ENCODE measurements around the gene ZMAT5. TPM values are rescaled to one million over a fixed set of nuclear protein-coding genes. Genes with fewer than 3 reads are reported as not detected.
A peak's percentile ranks its signal among the peaks of the same experiment; 100 is the strongest.

The ZMAT5 gene
- total RNA-seq, 2 experiments from 2014 or later: 19.2 to 25.1 TPM

DNA sequence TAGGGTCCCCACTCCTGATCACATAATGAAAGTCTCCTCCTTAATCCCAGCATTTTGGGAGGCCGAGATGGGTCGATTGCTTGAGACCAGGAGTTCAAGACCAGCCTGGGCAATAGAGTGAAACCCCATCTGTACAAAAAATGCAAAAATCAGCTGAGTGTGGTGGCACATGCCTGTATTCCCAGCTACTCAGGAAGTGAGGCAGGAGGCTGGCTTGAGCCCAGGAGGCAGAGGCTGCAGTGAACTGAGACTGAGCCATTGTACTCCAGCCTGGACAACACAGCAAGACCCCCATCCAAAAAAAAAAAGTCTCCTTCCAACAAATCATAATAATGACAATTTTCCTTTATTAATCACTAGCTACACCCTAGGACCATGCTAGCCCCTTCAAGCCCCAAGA, 15.1 kb downstream of the ZMAT5 start:
- CTCF ChIA-PET: interaction anchor here (0.8 to 1.2 kb wide), 2 partner anchors 21 to 471 kb away, joined by 3 to 4 read pairs; no protein-coding TSS in a partner anchor
- H3K4me1 Mint-ChIP-seq: peaks cover 6% of the 10 kb centered on the region
- intact Hi-C loops (cut with DNase I, micrococcal nuclease): no loop called here
- DNase-seq: no peak
- H3K36me3 Mint-ChIP-seq (ENCODE audit: low read depth): peaks cover 12% of the 10 kb centered on the region
- POLR2A ChIA-PET: interaction anchor here (0.7 kb wide), 1 partner anchor 585 kb away, joined by 11 read pairs; no protein-coding TSS in a partner anchor
- peak overlapping the region; percentile 42 for H3K27ac Mint-ChIP-seq
- no peak overlapping the region for H3K4me3 Mint-ChIP-seq
- no peak for ATAC-seq
- no peaks in the 10 kb centered on the region for H3K27me3 Mint-ChIP-seq
- H3K9me3 Mint-ChIP-seq (ENCODE audit: low read depth): no peaks in the 10 kb centered on the region

DNA sequence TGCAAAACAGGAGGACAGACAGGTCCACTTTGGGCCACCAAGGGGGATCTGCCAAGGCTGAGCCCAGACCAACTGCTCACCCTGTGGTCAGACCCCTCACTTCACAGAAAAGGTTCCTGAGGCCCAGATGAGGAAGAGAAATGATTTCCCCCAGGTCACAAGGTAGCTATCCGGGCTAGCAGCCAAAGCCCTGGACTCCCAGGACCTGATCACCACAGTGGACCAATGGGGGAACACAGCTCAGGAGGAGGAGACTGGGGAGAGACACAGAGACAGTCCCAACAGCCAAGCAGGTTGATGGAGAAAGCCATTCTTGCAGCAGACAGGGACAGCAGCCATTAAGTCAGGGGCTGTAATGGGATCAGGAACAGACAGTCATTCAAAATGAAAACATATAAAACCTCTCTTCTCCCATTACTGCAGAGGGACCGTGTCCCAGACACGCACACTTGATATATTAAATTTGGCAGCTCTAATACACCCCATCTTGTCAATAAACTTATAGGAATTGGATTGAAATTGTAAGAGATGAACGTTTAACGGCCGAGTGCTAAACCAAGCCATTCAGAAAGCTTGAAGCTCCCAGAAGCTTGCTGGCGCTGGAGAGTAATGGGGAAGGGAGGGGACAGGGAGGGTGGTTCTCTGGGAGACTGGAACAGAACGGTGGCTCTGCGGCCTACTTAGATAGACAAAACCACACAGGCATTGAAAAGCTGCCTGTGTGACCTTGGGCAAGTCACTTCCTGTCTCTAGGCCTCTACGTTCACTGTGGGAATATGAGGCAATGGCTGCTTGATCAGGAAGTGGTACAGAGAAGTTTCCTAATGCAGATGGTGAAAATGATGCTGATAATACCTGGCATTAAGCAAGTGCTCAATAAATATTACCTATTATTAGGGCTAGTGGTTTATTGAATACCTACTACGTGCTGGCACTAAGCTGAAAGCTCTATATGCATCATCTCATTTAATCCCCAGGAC, 16.0 kb downstream of the ZMAT5 start:
- CTCF ChIA-PET: interaction anchor here (0.8 to 1.0 kb wide), 2 partner anchors 254 to 472 kb away, joined by 3 to 4 read pairs; no protein-coding TSS in a partner anchor

DNA sequence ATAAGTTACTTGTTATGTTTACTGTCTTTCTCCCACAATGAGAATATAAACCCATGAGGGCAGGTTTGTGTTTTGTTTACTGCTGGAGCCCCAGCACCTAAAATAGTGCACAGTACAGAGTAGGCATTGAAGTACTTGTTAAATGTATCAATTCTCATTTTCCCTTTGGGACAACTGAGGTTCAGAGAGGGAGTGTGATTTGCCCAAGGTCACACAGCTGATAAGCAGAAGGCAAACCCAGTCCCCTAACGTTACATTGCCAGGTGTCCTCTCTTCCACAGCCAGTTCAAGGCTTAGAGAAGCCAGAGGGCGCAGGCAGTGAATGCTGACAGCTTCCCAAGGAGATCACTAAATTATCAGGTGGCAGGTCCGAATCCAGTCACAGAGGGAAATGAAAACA, 16.8 kb downstream of the ZMAT5 start:
- ChIA-PET POLR2A (no interaction called here), CTCF (no interaction called here)
- ATAC-seq (no peak), DNase-seq (no peak)
- Mint-ChIP-seq H3K9me3 (ENCODE audit: low read depth) (no peaks in the 10 kb centered on the region), H3K36me3 (ENCODE audit: low read depth) (peaks cover 14% of the 10 kb centered on the region), H3K27ac (no peak overlapping the region), H3K4me1 (peaks cover 6% of the 10 kb centered on the region), H3K4me3 (no peak overlapping the region), H3K27me3 (no peaks in the 10 kb centered on the region)
- intact Hi-C loops (cut with DNase I, micrococcal nuclease): no loop called here

More for the DNA sequence above, 16.0 kb downstream of the ZMAT5 start:
- Mint-ChIP-seq H3K9me3 (ENCODE audit: low read depth) (no peaks in the 10 kb centered on the region), H3K4me1 (peaks cover 6% of the 10 kb centered on the region), H3K36me3 (ENCODE audit: low read depth) (peaks cover 12% of the 10 kb centered on the region), H3K4me3 (no peak overlapping the region), H3K27ac (peak overlapping the region; percentile 73), H3K27me3 (no peaks in the 10 kb centered on the region)
- ATAC-seq: peak; percentile 74
- intact Hi-C loops (cut with DNase I, micrococcal nuclease): no loop called here
- POLR2A ChIA-PET: no interaction called here
- DNase-seq: peak; percentile 34

DNA sequence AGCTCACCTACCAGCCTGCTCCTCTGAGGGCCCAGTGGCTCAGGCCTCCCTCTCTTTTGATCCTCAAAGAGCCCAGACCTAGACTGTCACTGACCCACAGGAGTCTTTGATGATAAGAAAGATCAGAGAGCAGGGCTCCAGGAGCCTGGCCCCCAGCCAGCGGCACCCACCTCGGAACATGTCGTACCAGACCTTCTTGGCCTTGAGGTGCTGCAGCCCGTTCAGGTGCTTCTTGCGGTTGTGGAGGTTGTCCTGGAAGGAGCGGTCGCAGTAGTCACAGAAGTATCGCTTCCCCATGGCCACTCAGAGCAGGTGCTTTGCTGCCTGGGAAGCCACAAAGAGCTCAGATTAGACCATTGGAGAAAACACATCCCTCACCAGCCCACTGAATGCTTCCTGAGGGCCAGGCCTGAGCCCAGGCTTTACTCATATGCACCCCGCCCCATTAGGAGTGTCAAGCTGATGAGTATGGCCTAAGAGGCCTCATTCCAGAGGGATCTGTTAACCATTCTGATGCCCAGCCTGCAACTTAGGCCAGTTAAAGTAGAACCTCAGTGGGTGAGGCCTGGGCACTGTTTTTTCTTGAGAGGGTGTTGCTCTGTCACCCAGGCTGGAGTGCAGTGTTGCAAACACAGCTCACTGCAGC, 18.4 kb downstream of the ZMAT5 start:
- Mint-ChIP-seq H3K4me3 (no peak overlapping the region), H3K27me3 (no peaks in the 10 kb centered on the region), H3K36me3 (ENCODE audit: low read depth) (peaks cover 14% of the 10 kb centered on the region), H3K9me3 (ENCODE audit: low read depth) (no peaks in the 10 kb centered on the region), H3K27ac (no peak overlapping the region), H3K4me1 (peaks cover 6% of the 10 kb centered on the region)
- ATAC-seq (no peak), DNase-seq (no peak)
- ChIA-PET CTCF (interaction anchor here (0.6 kb wide), 1 partner anchor 17 kb away, joined by 3 read pairs; no protein-coding TSS in a partner anchor), POLR2A (no interaction called here)
- intact Hi-C loops (cut with DNase I, micrococcal nuclease): no loop called here

DNA sequence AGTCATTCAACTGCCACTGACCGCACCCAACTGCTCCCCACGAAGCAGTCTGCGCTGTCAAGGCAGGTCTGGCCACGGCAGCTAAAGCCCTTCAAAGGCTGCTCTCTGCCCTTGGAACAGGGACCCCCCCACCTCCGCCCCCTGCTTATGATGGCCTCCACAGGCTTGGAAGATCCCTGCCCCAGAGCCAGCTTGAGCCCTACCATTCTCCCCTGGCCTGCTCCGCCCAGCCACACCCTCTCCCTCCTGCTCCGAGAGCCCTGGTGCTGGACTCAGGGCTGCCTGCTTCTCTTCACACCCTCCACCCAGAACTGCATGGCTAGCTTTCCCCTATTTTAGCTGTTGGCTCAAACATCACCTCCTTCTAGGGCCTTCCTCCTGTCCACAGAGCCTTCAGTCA, 19.0 kb downstream of the ZMAT5 start:
- ChIA-PET CTCF (interaction anchor here (0.6 kb wide), 1 partner anchor 17 kb away, joined by 3 read pairs; no protein-coding TSS in a partner anchor), POLR2A (no interaction called here)
- intact Hi-C loops (cut with DNase I, micrococcal nuclease): no loop called here
- H3K36me3 Mint-ChIP-seq (ENCODE audit: low read depth): peaks cover 14% of the 10 kb centered on the region
- H3K4me3 Mint-ChIP-seq: no peak overlapping the region
- no peaks in the 10 kb centered on the region for H3K9me3 Mint-ChIP-seq (ENCODE audit: low read depth)
- ATAC-seq: no peak
- no peak for DNase-seq
- no peaks in the 10 kb centered on the region for H3K27me3 Mint-ChIP-seq
- peaks cover 6% of the 10 kb centered on the region for H3K4me1 Mint-ChIP-seq
- H3K27ac Mint-ChIP-seq: no peak overlapping the region

DNA sequence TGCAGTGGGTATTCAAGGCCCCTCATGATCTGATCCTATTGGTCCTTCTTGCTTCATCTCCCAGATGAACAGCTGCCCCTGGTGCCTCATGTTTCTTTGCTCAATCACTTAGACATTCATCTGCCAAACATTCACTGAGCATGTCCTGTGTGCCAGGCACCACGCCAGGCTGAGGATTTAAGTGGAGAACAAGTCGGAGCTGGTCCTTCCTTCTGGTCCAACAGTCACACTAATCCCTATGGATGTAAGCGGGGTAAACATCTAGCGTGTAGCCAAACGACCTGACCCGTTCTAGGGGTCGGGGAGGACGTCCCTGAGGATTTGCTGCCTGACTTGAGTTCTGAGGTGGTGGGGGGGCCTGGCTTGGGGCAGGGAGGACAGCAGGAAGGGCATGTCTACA, 21.9 kb downstream of the ZMAT5 start:
- Mint-ChIP-seq H3K27ac (no peak overlapping the region), H3K36me3 (ENCODE audit: low read depth) (peaks cover 8% of the 10 kb centered on the region), H3K4me1 (no peaks in the 10 kb centered on the region), H3K4me3 (no peak overlapping the region), H3K9me3 (ENCODE audit: low read depth) (no peaks in the 10 kb centered on the region), H3K27me3 (no peaks in the 10 kb centered on the region)
- CTCF ChIA-PET: interaction anchor here (1.6 kb wide), 1 partner anchor 31 kb away, joined by 3 read pairs; no protein-coding TSS in a partner anchor
- POLR2A ChIA-PET: no interaction called here
- intact Hi-C loops (cut with DNase I, micrococcal nuclease): no loop called here
- DNase-seq (no peak), ATAC-seq (no peak)

DNA sequence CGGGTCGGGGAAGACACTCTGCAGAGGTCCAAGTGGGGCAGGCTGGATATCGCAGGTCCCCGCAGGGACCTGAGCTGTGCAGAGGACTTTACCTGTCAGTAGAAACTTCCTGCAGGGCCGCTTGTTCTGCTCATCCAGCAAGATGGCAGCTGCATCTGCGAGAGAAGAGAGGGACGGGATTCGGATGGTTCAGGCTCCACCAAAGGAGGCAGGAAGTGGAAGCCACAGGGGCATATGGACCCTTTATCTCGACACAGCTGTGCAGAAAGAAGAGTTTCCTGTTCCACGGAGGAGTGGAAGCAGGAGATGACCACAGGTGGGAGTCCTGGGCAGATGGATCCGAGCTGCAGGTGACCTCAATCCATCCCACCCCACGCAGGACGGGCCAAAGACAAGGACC, 24.5 kb downstream of the ZMAT5 start:
- POLR2A ChIA-PET: no interaction called here
- Mint-ChIP-seq H3K27ac (no peak overlapping the region), H3K4me1 (no peaks in the 10 kb centered on the region), H3K4me3 (no peak overlapping the region), H3K9me3 (ENCODE audit: low read depth) (no peaks in the 10 kb centered on the region), H3K36me3 (ENCODE audit: low read depth) (peaks cover 5% of the 10 kb centered on the region), H3K27me3 (no peaks in the 10 kb centered on the region)
- intact Hi-C loops (cut with DNase I, micrococcal nuclease): no loop called here
- no peak for DNase-seq
- CTCF ChIA-PET: interaction anchor here (0.6 kb wide), 2 partner anchors 42 to 575 kb away, joined by 3 read pairs; no protein-coding TSS in a partner anchor
- ATAC-seq: no peak

DNA sequence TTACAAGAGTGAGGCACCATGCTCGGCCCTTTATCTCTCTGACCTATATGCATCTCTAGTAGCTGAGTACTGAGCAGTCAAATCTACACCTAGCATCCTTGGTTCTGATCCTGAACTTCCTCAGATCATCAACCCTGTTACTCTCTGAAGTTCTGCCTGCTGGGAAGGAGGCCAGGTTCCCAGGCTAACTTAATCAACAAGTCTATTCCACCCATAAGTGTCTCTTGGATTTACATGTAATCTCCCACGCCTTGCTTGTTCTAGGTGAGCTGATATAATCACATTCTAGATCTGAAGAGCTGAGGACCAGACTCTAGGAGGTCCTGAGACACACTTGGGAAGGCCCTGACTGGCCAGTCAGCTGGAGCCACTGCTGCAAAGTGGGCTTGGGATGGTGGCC, 24.9 kb downstream of the ZMAT5 start:
- Mint-ChIP-seq H3K27ac (no peak overlapping the region), H3K36me3 (ENCODE audit: low read depth) (peaks cover 5% of the 10 kb centered on the region), H3K27me3 (no peaks in the 10 kb centered on the region), H3K4me1 (no peaks in the 10 kb centered on the region), H3K9me3 (ENCODE audit: low read depth) (no peaks in the 10 kb centered on the region), H3K4me3 (no peak overlapping the region)
- ChIA-PET CTCF (interaction anchor here (0.6 kb wide), 4 partner anchors 41 to 575 kb away, joined by 3 read pairs; no protein-coding TSS in a partner anchor), POLR2A (no interaction called here)
- DNase-seq (no peak), ATAC-seq (no peak)
- intact Hi-C loops (cut with DNase I, micrococcal nuclease): no loop called here

DNA sequence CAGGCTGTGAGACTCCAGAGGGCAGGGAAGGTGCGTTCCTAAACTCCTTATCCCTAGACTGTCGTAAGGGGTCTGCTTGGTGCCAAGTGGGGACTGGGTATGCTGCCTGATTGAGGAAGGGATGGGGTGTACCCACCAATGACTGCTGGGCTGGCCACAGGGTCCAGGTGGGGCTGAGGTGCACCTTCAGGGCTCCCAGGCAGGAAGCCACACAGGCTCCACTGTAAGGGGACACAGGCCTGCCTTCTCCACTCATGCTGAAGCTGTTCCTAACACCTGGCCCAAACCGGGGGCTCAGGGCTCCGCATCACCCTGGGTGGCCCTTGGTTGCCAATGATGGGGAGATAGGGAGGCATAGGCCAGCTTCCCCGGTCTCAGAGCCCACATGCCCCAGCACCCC, 26.6 kb downstream of the ZMAT5 start:
- H3K36me3 Mint-ChIP-seq (ENCODE audit: low read depth): peaks cover 3% of the 10 kb centered on the region
- no peaks in the 10 kb centered on the region for H3K4me1 Mint-ChIP-seq
- CTCF ChIA-PET: no interaction called here
- H3K4me3 Mint-ChIP-seq: no peak overlapping the region
- no peak overlapping the region for H3K27ac Mint-ChIP-seq
- intact Hi-C loops (cut with DNase I, micrococcal nuclease): no loop called here
- POLR2A ChIA-PET: no interaction called here
- H3K9me3 Mint-ChIP-seq (ENCODE audit: low read depth): no peaks in the 10 kb centered on the region
- DNase-seq (no peak), ATAC-seq (no peak)
- H3K27me3 Mint-ChIP-seq: no peaks in the 10 kb centered on the region

DNA sequence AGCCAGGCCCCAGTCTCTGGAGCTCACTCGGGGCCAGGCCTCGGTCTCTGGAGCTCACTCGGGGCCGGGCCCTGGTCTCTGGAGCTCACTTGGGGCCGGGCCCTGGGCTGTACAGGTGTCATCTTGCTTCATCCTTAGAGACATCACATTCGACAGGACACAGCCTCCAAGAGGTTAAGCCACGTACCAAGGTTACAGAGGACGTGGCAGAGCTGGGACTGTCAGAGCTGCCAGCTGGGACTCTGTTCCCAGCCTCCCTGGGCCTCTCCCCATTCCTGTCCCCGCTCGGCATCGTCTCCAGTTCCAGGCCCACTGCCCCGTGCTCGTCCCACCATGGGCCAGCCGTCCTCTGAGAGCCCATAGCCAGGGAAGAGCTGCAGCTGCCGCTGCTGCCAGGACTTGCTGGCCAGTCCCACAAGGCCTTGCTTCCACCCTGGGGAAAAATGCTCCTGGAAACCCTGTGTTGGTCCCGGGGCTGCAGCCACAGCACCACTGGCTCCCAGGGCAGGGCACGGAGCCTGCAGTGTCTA, 27.4 kb downstream of the ZMAT5 start:
- intact Hi-C loops (cut with DNase I, micrococcal nuclease): no loop called here

DNA sequence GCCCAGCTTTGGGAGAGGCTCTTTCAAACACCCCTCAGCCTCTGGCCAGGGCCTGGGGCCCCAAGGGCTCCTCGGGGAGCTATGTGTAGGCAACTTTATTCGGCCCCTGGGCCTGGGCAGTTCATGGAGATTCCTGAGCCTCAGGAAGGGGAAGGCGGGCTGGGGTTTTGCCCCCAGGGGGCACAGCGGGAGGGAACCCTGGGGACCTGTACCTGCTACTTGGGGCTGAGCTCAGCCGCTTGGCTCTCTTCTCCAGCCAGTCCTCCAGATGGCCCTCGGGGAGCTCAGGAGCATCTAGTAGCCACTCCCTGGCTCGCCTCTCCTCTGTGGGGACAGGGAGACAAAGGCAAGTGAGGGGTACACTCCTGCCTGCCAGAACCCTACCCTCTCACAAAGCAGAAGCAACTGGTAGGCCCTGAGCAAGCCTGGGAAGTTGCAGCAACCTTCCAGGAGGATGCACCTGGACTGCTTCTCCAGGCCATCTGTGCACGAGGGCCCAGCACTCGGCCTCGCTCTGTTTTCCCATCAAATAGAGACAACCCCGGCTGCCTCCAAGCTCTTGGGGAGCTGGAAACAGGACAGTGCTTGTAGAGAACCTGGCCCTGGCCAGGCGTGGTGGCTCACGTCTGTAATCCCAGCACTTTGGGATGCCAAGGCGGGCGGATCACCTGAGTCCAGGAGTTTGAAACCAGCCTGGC, 28.5 kb downstream of the ZMAT5 start:
- POLR2A ChIA-PET: no interaction called here
- H3K27me3 Mint-ChIP-seq: no peaks in the 10 kb centered on the region

More for the DNA sequence above, 27.4 kb downstream of the ZMAT5 start:
- ATAC-seq (no peak), DNase-seq (no peak)
- Mint-ChIP-seq H3K36me3 (ENCODE audit: low read depth) (peaks cover 3% of the 10 kb centered on the region), H3K4me3 (no peak overlapping the region), H3K27me3 (no peaks in the 10 kb centered on the region), H3K4me1 (no peaks in the 10 kb centered on the region), H3K27ac (no peak overlapping the region), H3K9me3 (ENCODE audit: low read depth) (no peaks in the 10 kb centered on the region)
- CTCF ChIA-PET: no interaction called here
- POLR2A ChIA-PET: no interaction called here

More for the DNA sequence above, 28.5 kb downstream of the ZMAT5 start:
- H3K27ac Mint-ChIP-seq: no peak overlapping the region
- H3K4me1 Mint-ChIP-seq: no peaks in the 10 kb centered on the region
- no peaks in the 10 kb centered on the region for H3K9me3 Mint-ChIP-seq (ENCODE audit: low read depth)
- intact Hi-C loops (cut with DNase I, micrococcal nuclease): no loop called here
- CTCF ChIA-PET: interaction anchor here (0.6 to 0.7 kb wide), 2 partner anchors 47 to 102 kb away, joined by 3 read pairs; no protein-coding TSS in a partner anchor
- no peak for ATAC-seq
- no peak overlapping the region for H3K4me3 Mint-ChIP-seq
- peaks cover 3% of the 10 kb centered on the region for H3K36me3 Mint-ChIP-seq (ENCODE audit: low read depth)
- no peak for DNase-seq
